ENCODE measurements around the gene MC1R. TPM values are rescaled to one million over a fixed set of nuclear protein-coding genes. Genes with fewer than 3 reads are reported as not detected.

MC1R gene
- total RNA-seq, 2 experiments from 2014 or later: 8.3 to 22.3 TPM

DNA sequence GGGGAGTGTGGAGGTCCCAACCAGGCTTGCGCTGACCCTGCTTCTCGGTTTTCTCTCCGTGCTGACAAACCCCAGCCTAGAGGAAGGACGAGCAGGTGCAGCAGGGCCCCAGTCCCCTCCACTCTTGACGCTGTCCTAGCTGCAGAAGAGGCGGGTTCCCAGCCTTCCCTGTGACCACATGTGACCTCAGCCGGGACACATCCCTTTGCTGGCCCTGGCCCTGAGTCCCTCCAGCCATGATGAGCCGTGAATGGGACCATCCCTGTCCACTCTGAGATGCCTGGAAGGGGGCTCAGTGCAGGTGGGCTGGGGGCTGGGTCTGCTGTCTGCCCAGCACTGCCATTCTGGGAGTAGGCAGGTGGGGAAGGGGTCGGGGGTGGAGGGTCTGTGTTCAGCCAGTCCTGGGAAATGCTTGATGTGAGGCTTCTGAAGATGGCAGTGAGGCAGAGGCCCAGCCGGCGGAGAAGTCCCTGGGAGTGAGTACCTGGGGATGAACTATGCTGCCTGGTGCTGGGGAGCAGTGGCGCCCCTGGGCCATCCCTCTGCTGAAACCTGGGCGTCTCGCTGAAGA is 2.6 kb downstream of the MC1R start:
- Histone ChIP-seq H3K36me3 (ENCODE audit: insufficient read depth, low read length) (peaks cover 3% of the 10 kb centered on the region), H3K79me2 (ENCODE audit: insufficient read depth, low read depth, low read length) (peaks cover 27% of the 10 kb centered on the region), H3K4me3 (ENCODE audit: low read depth, low read length, poor library complexity, severe bottlenecking) (peak overlapping the region; percentile 94), H3K4me1 (ENCODE audit: insufficient read depth, low read length, poor library complexity, severe bottlenecking) (peaks cover 63% of the 10 kb centered on the region), H3K9me3 (ENCODE audit: low read length) (no peaks in the 10 kb centered on the region), H2AFZ (ENCODE audit: low read length) (no peak overlapping the region), H3K9me2 (ENCODE audit: insufficient read depth, low read length) (no peaks in the 10 kb centered on the region), H3K4me2 (ENCODE audit: low read length) (peak overlapping the region; percentile 89), H4K20me1 (ENCODE audit: insufficient read depth, low read length) (0 out of 2 replicates have a peak, but pooled peaks cover 3% of the 10 kb centered on the region), H3K27ac (ENCODE audit: low read depth, low read length, poor library complexity, severe bottlenecking) (peak overlapping the region; percentile 69)
- BruUV-seq (replicated peaks): no TSS peak
- CTCF ChIA-PET (ENCODE audit: unreplicated experiment): interaction anchor here (0.9 kb wide), 1 partner anchor 29 kb away, joined by 5 read pairs; no protein-coding TSS in a partner anchor
- POLR2A ChIA-PET: interaction anchor here (1.7 to 1.9 kb wide), 2 partner anchors 32 to 49 kb away, joined by 3 to 10 read pairs; no protein-coding TSS in a partner anchor
- peak; percentile 59 for DNase-seq (ENCODE audit: low spot score)
- intact Hi-C loops (cut with micrococcal nuclease; ENCODE audit: unreplicated experiment): loop anchor here (5.0 kb wide), 1 partner anchor 156 kb away; the partner anchor contains the start of gene PRDM7
- no peak for TF ChIP-seq EZH2phosphoT487 (IDR thresholded peaks at IDR 0.05; ENCODE audit: borderline replicate concordance, low read depth, low read length)
- TF ChIP-seq, protein P1, sequence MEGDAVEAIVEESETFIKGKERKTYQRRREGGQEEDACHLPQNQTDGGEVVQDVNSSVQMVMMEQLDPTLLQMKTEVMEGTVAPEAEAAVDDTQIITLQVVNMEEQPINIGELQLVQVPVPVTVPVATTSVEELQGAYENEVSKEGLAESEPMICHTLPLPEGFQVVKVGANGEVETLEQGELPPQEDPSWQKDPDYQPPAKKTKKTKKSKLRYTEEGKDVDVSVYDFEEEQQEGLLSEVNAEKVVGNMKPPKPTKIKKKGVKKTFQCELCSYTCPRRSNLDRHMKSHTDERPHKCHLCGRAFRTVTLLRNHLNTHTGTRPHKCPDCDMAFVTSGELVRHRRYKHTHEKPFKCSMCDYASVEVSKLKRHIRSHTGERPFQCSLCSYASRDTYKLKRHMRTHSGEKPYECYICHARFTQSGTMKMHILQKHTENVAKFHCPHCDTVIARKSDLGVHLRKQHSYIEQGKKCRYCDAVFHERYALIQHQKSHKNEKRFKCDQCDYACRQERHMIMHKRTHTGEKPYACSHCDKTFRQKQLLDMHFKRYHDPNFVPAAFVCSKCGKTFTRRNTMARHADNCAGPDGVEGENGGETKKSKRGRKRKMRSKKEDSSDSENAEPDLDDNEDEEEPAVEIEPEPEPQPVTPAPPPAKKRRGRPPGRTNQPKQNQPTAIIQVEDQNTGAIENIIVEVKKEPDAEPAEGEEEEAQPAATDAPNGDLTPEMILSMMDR (conservative IDR thresholded peaks at IDR 0.05; ENCODE audit: low read length): no peak

DNA sequence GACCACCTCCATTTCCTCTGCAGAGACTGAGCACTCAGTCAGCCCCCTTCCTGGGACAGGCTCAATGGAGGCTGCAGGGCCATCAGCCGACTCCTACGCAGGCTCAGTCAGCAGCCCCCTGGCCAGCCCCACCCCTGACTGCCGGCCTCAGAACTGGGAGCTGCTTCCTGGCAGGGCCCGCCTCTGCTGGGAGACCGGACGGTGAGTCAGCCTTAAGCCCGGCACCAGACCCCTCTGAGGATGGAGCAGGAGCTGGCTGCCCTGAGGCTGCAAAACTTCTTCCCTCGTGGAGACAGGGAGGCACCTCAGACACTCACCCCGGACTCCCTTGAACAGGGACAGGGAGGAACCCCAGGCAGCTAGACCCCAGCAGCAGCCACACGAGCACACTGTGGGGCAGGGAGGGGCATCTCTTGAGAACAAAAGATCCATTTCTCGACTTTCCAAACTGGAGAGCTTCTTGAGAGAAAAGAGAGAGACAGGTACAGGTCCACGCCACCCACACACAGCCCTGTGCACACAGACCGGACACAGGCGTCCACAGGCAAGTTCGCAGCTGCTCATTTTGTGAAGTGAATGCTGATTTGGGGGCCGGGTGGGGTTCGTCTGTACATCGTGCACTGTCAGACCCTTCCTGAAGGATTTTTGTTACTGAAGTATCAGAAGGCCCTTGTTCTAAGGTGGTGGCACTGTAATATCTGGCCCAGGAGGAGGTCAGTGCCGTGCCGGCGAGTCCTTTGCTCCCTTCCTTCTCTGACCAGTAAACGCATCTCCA is 3.2 kb downstream of the MC1R start:
- BruUV-seq (replicated peaks): TSS peak; percentile 57
- Histone ChIP-seq H4K20me1 (ENCODE audit: insufficient read depth, low read length) (0 out of 2 replicates have a peak, but pooled peaks cover 3% of the 10 kb centered on the region), H3K36me3 (ENCODE audit: insufficient read depth, low read length) (peaks cover 7% of the 10 kb centered on the region; the same call in 1 of the 2 replicates), H3K9me2 (ENCODE audit: insufficient read depth, low read length) (no peaks in the 10 kb centered on the region), H3K4me1 (ENCODE audit: insufficient read depth, low read length, poor library complexity, severe bottlenecking) (peaks cover 63% of the 10 kb centered on the region), H2AFZ (ENCODE audit: low read length) (no peak overlapping the region), H3K4me3 (ENCODE audit: low read depth, low read length, poor library complexity, severe bottlenecking) (peak overlapping the region; percentile 94), H3K27ac (ENCODE audit: low read depth, low read length, poor library complexity, severe bottlenecking) (peak overlapping the region; percentile 69), H3K9me3 (ENCODE audit: low read length) (no peaks in the 10 kb centered on the region), H3K4me2 (ENCODE audit: low read length) (peak overlapping the region; percentile 89), H3K79me2 (ENCODE audit: insufficient read depth, low read depth, low read length) (peaks cover 34% of the 10 kb centered on the region)
- TF ChIP-seq EZH2phosphoT487 (IDR thresholded peaks at IDR 0.05; ENCODE audit: borderline replicate concordance, low read depth, low read length): no peak
- TF ChIP-seq, protein P1 (conservative IDR thresholded peaks at IDR 0.05; ENCODE audit: low read length): no peak
- ChIA-PET CTCF (ENCODE audit: unreplicated experiment) (interaction anchor here (0.9 kb wide), 1 partner anchor 28 kb away, joined by 5 read pairs; no protein-coding TSS in a partner anchor), POLR2A (interaction anchor here (1.0 to 2.7 kb wide), 11 partner anchors 12 to 235 kb away, joined by 3 to 13 read pairs (median 6); partner anchors contain the start of genes CDK10 and DEF8)
- peak; percentile 57 for DNase-seq (ENCODE audit: low spot score)
- intact Hi-C loops (cut with micrococcal nuclease; ENCODE audit: unreplicated experiment): loop anchor here (1.0 to 5.0 kb wide), 3 partner anchors 34 to 155 kb away; partner anchors contain the start of gene PRDM7

Data from OCI-LY7 (cell line).